Heart left ventricle (tissue), 16 donors: ENCODE data around the gene SCP2D1. TPM values are rescaled to one million over a fixed set of nuclear protein-coding genes. Genes with fewer than 3 reads are reported as not detected.

Experiments
- ATAC-seq, 4 donors: fragments of 200-7000 bp; cut with Tn5 transposase; one replicate each; pipeline ENCODE4 v1.9.1; 2020 to 2022; ENCODE audit warnings: moderate library complexity in 4 of 4, mild to moderate bottlenecking in 3 of 4, moderate number of reproducible peaks in 1 of 4
- DNase-seq, 5 donors: peaks; one replicate each; pipeline ENCODE4 v3.0.0-alpha.2; 2020
- H3K27ac ChIP-seq, 12 donors: fragments of 200-600 bp; sonication (generic) in 4 of 12; one replicate each; pipeline versions ENCODE4 v1.5.0 to v1.8.0; 2016 to 2022; ENCODE audit warnings: mild to moderate bottlenecking in 2 of 12
- H3K27me3 ChIP-seq, 9 donors: fragments of 200-600 bp; sonication (generic) in 2 of 9; one replicate each; pipeline versions ENCODE4 v1.5.1 to v1.8.0; 2016 to 2022; ENCODE audit warnings: mild to moderate bottlenecking in 3 of 9
- H3K36me3 ChIP-seq, 9 donors: fragments of 200-600 bp; sonication (generic) in 2 of 9; one replicate each; pipeline versions ENCODE4 v1.5.0 to v1.8.0; 2018 to 2022; ENCODE audit warnings: mild to moderate bottlenecking in 2 of 9
- H3K4me1 ChIP-seq, 12 donors: fragments of 200-600 bp; sonication (generic) in 4 of 12; one replicate each; pipeline versions ENCODE4 v1.5.0 to v1.8.0; 2016 to 2022; ENCODE audit warnings: mild to moderate bottlenecking in 3 of 12
- H3K4me3 ChIP-seq, 12 donors: fragments of 200-600 bp; sonication (generic) in 4 of 12; one replicate each; pipeline versions ENCODE4 v1.5.0 to v1.8.0; 2017 to 2022; ENCODE audit warnings: mild to moderate bottlenecking in 9 of 12, moderate library complexity in 4 of 12
- H3K9me3 ChIP-seq, 12 donors: fragments of 200-600 bp; sonication (generic) in 4 of 12; one replicate each; pipeline versions ENCODE4 v1.5.0 to v1.8.0; 2016 to 2022; ENCODE audit warnings: mild to moderate bottlenecking in 1 of 12
- CTCF ChIP-seq, 12 donors: fragments of 200-600 bp; sonication (generic) in 4 of 12; IDR thresholded peaks; one replicate each; pipeline versions ENCODE4 v1.5.0 to v1.8.0; 2018 to 2022; ENCODE audit warnings: antibody characterized with exemption in 12 of 12, mild to moderate bottlenecking in 5 of 12
- POLR2A ChIP-seq, 2 donors: fragments of 450-650 bp; IDR thresholded peaks; one replicate each; pipeline ENCODE4 v1.6.1; 2017; ENCODE audit warnings: antibody characterized with exemption in 2 of 2, mild to moderate bottlenecking in 2 of 2, moderate library complexity in 2 of 2
- WGBS, 4 donors: extraction: QIAGEN DNeasy Blood & Tissue Kit in 2 of 4; methylation state at CpG; one replicate each; pipeline versions ENCODE4 v1.1.5 to v1.1.7; 2013 to 2018; 5-methylcytosine and 5-hydroxymethylcytosine counted together
- intact Hi-C, 10 donors: fragments of 100-400 bp; cut with DNase I; formaldehyde crosslinking; loops; one replicate each; pipeline versions ENCODE4 v1.11.1 to v1.14.2; 2022
- polyA plus RNA-seq, 2 donors: library from polyadenylated mRNA; stranded (reverse); fragments of 200-250 nt; gene quantifications; one replicate each; pipeline ENCODE4 v1.2.3, GENCODE V29; 2013
- total RNA-seq, 9 donors: library from RNA; depleted of rRNA in 2 of 9; stranded (reverse); fragments of >200 nt in 2 of 9; fragmentation: NEBNext Ultra II Directional in 3 of 9; extraction: Animal tissue kit (Norgen Biotek cat#: 25700) in 3 of 9; gene quantifications; one replicate each; pipeline versions ENCODE4 v1.1.0 to v1.2.4, GENCODE V29; 2016 to 2023
- donor health status: ischemic (EF 13 %, LVEDD 7.1; RV severe dilation, severe dysfunction).
- donor health status: healthy with polysubstance abuse.
- donor health status: DM: no; HTN: yes; CAD: no.
- donor health status: DM: no; HTN: no; CAD: no.
- donor health status: ischemic (EF 25% LVEDD 6.9; RV normal size, moderate dysfunction).
- donor health status: ischemic (EF 25% LVEDD 5.7; RV mildly dilated, moderate dysfunction).
- donor health status: healthy.
- donor health status: DM: yes; HTN: yes; CAD: no.
- donor health status: ischemic (EF 35%, LVEDD 5.7; RV mildly dilated, moderate dysfunction).
- donor health status: nonischemic (EF 11% LVEDD 7.7; RV severe dilation, severe dysfunction).
- donor health status: DM: yes; HTN: yes; CAD: no.
- donor health status: PGD.
- donor health status: ischemic (EF 29% LVEDD 5.4; RV normal size, mild dysfunction).
- donor health status: nonischemic (EF 23%, LVEDD 6.1; RV moderate dilation, normal function).

Gene SCP2D1
- total and polyA plus RNA-seq, 11 donors: not detected

DNA sequence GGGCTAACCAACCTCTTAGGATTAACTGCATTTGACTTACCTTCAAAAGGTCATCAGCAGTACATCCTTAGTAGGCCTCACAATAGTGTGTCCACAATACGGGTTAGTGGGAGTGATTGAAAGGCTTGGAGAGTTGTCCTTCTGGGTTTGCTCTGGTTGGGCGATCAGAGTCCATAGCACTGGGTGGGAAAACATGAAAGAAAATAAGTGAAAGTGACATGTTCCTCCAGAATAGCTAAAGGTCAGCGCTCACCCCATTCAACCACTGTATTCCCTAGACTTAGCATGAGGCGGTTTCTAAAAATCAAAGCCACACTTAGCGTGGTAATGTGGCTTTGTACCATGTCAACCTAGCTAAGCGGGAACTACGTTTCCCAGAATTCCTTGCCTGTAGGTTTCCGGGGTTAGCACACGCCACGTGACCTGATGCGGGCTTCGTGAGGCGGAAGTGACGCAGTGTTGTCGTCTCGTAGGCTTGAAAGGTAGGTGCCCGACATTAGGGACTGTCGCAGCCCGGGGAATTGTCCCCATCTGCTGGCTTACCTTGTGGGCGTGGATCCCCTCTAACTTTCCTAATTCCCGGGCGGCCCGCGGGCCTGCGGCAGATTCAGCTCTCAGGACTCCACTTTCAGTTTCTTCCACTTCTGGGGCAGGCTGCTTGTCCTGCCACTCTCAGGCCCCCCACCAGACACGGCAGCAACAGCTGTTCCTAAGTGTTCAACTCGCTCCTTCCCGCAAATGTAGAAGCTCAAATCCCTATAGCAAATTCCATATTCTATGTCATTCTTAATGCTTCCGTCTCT is 19.8 kb upstream of the SCP2D1 start:
- TF ChIP-seq POLR2A (IDR thresholded peaks at IDR 0.05) (peak in 1 of 2 donors; percentile 80), CTCF (IDR thresholded peaks at IDR 0.05) (peak in 4 of 12 donors; percentile 16 to 28 (median 24))
- intact Hi-C loops: loop anchor here in 6 of 10 donors (2.0 to 10.0 kb wide), 6 partner anchors 49 to 509 kb away; partner anchors contain the start of genes SMIM26 (in 2 of the 6), DTD1 (in 1 of the 6), RBBP9 (in 1 of the 6) and ZNF133 (in 1 of the 6)

DNA sequence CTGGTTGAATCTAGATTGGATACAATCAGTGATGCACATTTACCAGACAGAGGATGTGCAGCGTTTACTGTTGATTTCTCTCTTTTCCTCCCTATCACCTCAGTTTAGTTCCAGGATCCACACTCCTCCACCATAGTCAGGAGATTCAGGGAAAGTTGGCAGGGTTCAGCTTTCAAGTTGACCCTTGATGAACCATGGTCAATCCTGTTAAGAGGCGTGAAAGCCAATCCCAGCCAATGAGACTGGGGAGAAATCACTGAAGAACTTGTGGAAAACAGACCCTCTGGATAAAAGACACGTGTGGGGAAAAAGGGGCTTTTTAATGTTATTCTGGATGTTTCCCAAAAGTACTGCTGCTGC is 19.2 kb upstream of the SCP2D1 start:
- no peak for ATAC-seq
- TF ChIP-seq CTCF (IDR thresholded peaks at IDR 0.05) (no peak), POLR2A (IDR thresholded peaks at IDR 0.05) (no peak)
- H3K27me3 ChIP-seq: peaks cover 0 to 4% (median 0%) of the 10 kb centered on the region in 9 donors
- WGBS, 4 donors: 46 to 69% (median 55%) methylated on average over 3 of the region's 3 CpGs
- peaks cover 0 to 13% (median 5%) of the 10 kb centered on the region in 12 donors for H3K4me1 ChIP-seq
- H3K4me3 ChIP-seq: peak overlapping the region; percentile 64 to 93 (median 84)
- H3K27ac ChIP-seq: peak overlapping the region in 11 of 12 donors; percentile 74 to 96 (median 91)
- no peaks in the 10 kb centered on the region for H3K36me3 ChIP-seq
- H3K9me3 ChIP-seq: peaks cover 0 to 14% (median 1%) of the 10 kb centered on the region in 12 donors
- intact Hi-C loops: loop anchor here in 6 of 10 donors (2.0 to 10.0 kb wide), 6 partner anchors 48 to 510 kb away; partner anchors contain the start of genes SMIM26 (in 2 of the 6), DTD1 (in 1 of the 6), RBBP9 (in 1 of the 6) and ZNF133 (in 1 of the 6)
- no peak for DNase-seq

More for the DNA sequence above, 19.8 kb upstream of the SCP2D1 start:
- H3K9me3 ChIP-seq: peaks cover 0 to 14% (median 1%) of the 10 kb centered on the region in 12 donors
- 7 to 14% (median 9%) methylated on average over 17 to 29 of the region's 29 CpGs for WGBS, 4 donors
- peak overlapping the region; percentile 64 to 93 (median 84) for H3K4me3 ChIP-seq
- peak; percentile 99 to 100 (median 100) for ATAC-seq
- H3K27ac ChIP-seq: peak overlapping the region; percentile 61 to 96 (median 90)
- H3K4me1 ChIP-seq: peaks cover 0 to 13% (median 5%) of the 10 kb centered on the region in 12 donors
- peak; percentile 88 to 95 (median 91) for DNase-seq
- H3K36me3 ChIP-seq: no peaks in the 10 kb centered on the region
- H3K27me3 ChIP-seq: peaks cover 0 to 4% (median 0%) of the 10 kb centered on the region in 9 donors

DNA sequence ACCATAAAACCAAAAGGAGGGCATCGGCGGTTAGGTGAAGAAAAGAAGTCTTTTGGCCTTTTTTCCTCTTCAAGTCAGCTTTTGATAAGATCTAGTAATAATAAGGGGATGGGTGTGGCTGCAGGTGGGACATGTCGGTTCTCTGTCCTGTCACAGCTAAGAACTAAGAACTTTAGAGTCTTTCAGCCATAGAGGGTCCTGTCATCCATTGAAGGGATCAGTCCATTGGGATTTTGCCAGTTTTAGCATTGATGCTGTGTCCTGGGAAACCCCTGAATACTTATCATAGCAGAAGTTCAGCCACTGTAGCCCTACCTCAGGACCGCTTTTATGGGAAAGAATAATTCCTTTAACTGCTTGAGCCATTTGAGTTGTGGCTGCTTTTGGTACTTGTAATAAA is 18.2 kb upstream of the SCP2D1 start:
- DNase-seq (no peak), ATAC-seq (no peak)
- Histone ChIP-seq H3K36me3 (no peaks in the 10 kb centered on the region), H3K4me1 (peaks cover 0 to 13% (median 5%) of the 10 kb centered on the region in 12 donors), H3K9me3 (peaks cover 0 to 14% (median 1%) of the 10 kb centered on the region in 12 donors), H3K4me3 (no peak overlapping the region), H3K27ac (no peak overlapping the region), H3K27me3 (no peaks in the 10 kb centered on the region)
- TF ChIP-seq CTCF (IDR thresholded peaks at IDR 0.05): no peak
- TF ChIP-seq POLR2A (IDR thresholded peaks at IDR 0.05): no peak
- 91 to 96% (median 95%) methylated on average over 4 of the region's 4 CpGs for WGBS, 4 donors
- intact Hi-C loops: loop anchor here in 6 of 10 donors (2.0 to 10.0 kb wide), 6 partner anchors 47 to 511 kb away; partner anchors contain the start of genes SMIM26 (in 2 of the 6), DTD1 (in 1 of the 6), RBBP9 (in 1 of the 6) and ZNF133 (in 1 of the 6)
